ENCODE measurements around the gene ZNF410. TPM values are rescaled to one million over a fixed set of nuclear protein-coding genes. Genes with fewer than 3 reads are reported as not detected.
"Not testable (repeated sequence)": the region's sequence is repeated elsewhere in the genome, so short reads cannot be mapped to it uniquely, and the experiment has no call there.

The ZNF410 gene
- total RNA-seq, 1 experiment from 2014 or later, result 69.4 TPM

DNA sequence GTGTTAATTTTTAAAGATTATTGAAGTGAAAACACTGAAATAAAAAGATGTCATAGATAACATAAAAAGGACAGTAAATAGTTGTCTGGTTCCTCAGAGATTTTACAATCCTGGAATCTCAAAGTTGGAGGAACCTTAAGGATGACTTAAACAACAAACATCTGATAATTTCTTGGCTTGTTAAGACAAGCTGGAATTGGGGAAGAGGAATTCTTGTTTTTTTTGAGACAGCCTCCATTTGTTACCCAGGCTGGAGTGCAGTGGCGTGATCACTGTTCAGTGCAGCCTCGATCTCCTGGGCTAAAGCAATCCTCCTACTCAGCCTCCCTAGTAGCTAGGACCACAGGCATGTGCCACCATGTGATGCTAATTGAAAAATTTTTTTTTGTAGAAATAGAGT lies 2.3 kb downstream of the ZNF410 start:
- ChIA-PET CTCF (no interaction called here), POLR2A (ENCODE audit: low non-redundant PET) (no interaction called here)
- Histone ChIP-seq H3K4me3 (ENCODE audit: low read depth, low read length, poor library complexity, severe bottlenecking) (no peak overlapping the region), H3K27ac (ENCODE audit: low read depth, low read length, poor library complexity, severe bottlenecking) (no peak overlapping the region), H3K4me1 (ENCODE audit: insufficient read depth, low read length, poor library complexity, severe bottlenecking) (peaks cover 6% of the 10 kb centered on the region), H3K9me3 (ENCODE audit: low read depth, low read length, poor library complexity, severe bottlenecking) (no peaks in the 10 kb centered on the region), H3K27me3 (replicated peaks; ENCODE audit: insufficient read depth, low read depth, low read length, poor library complexity) (no peaks in the 10 kb centered on the region), H3K36me3 (ENCODE audit: insufficient read depth, low read length, poor library complexity, severe bottlenecking) (peaks cover 12% of the 10 kb centered on the region)
- no TSS peak for BruUV-seq (replicated peaks)
- TF ChIP-seq EZH2 (IDR thresholded peaks at IDR 0.05; ENCODE audit: borderline replicate concordance, low read depth, low read length, poor library complexity, severe bottlenecking), result no peak
- TF ChIP-seq, protein P1, sequence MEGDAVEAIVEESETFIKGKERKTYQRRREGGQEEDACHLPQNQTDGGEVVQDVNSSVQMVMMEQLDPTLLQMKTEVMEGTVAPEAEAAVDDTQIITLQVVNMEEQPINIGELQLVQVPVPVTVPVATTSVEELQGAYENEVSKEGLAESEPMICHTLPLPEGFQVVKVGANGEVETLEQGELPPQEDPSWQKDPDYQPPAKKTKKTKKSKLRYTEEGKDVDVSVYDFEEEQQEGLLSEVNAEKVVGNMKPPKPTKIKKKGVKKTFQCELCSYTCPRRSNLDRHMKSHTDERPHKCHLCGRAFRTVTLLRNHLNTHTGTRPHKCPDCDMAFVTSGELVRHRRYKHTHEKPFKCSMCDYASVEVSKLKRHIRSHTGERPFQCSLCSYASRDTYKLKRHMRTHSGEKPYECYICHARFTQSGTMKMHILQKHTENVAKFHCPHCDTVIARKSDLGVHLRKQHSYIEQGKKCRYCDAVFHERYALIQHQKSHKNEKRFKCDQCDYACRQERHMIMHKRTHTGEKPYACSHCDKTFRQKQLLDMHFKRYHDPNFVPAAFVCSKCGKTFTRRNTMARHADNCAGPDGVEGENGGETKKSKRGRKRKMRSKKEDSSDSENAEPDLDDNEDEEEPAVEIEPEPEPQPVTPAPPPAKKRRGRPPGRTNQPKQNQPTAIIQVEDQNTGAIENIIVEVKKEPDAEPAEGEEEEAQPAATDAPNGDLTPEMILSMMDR (conservative IDR thresholded peaks at IDR 0.05; ENCODE audit: low read depth, low read length), result no peak
- DNase-seq (ENCODE audit: low spot score), result no peak
- intact Hi-C loops (cut with micrococcal nuclease; ENCODE audit: unreplicated experiment), result no loop called here

DNA sequence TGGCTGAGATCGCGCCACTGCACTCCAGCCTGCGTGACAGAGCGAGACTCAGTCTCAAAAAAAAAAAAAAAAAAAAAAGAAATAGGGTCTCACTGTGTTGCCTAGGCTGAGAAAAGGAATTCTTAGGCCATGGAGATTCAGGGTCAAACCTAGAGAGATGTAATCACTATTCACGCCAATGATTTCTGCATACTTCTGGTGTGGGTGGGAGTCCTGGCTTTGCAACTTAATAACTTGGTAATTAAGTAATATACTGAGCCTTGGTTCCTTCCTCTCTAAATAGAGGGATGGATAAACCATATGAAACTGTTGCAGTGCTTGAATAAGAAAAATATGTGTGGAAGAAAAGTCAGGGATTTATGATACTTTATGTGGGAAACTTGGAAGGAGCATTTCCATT lies 2.7 kb downstream of the ZNF410 start:
- no peak overlapping the region for H3K27ac ChIP-seq (ENCODE audit: low read depth, low read length, poor library complexity, severe bottlenecking)
- no peaks in the 10 kb centered on the region for H3K9me3 ChIP-seq (ENCODE audit: low read depth, low read length, poor library complexity, severe bottlenecking)
- peaks cover 6% of the 10 kb centered on the region for H3K4me1 ChIP-seq (ENCODE audit: insufficient read depth, low read length, poor library complexity, severe bottlenecking)
- intact Hi-C loops (cut with micrococcal nuclease; ENCODE audit: unreplicated experiment), result no loop called here
- no peak for TF ChIP-seq EZH2 (IDR thresholded peaks at IDR 0.05; ENCODE audit: borderline replicate concordance, low read depth, low read length, poor library complexity, severe bottlenecking)
- TF ChIP-seq, protein P1 (conservative IDR thresholded peaks at IDR 0.05; ENCODE audit: low read depth, low read length), result no peak
- peaks cover 16% of the 10 kb centered on the region for H3K36me3 ChIP-seq (ENCODE audit: insufficient read depth, low read length, poor library complexity, severe bottlenecking)
- ChIA-PET POLR2A (ENCODE audit: low non-redundant PET) (no interaction called here), CTCF (no interaction called here)
- H3K27me3 ChIP-seq (replicated peaks; ENCODE audit: insufficient read depth, low read depth, low read length, poor library complexity), result no peaks in the 10 kb centered on the region
- DNase-seq (ENCODE audit: low spot score), result no peak
- BruUV-seq (replicated peaks), result no TSS peak
- H3K4me3 ChIP-seq (ENCODE audit: low read depth, low read length, poor library complexity, severe bottlenecking), result no peak overlapping the region

DNA sequence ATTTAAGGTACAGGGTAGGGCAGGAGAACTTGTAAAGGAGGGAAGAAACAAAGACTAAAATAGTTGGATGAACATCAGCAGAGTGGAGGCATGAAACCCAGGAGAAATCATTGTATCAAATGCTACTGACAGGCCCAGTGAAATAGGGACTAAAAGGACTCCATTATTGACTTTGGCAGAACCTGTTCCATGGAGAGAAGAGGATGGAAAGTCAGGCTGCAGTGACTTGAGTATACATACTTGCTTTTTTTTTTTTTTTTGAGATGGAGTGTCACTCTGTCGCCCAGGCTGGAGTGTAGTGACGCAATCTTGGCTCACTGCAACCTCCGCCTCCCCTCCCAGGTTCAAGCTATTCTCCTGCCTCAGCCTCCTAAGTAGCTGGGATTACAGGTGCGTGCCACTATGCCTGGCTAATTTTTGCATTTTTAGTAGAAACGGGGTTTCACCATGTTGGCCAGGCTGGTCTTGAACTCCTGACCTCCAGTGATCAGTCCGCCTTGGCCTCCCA lies 7.6 kb downstream of the ZNF410 start:
- H3K4me3 ChIP-seq (ENCODE audit: low read depth, low read length, poor library complexity, severe bottlenecking); H3K27ac ChIP-seq (ENCODE audit: low read depth, low read length, poor library complexity, severe bottlenecking); H3K9me3 ChIP-seq (ENCODE audit: low read depth, low read length, poor library complexity, severe bottlenecking); BruUV-seq (replicated peaks); DNase-seq (ENCODE audit: low spot score); H3K27me3 ChIP-seq (replicated peaks; ENCODE audit: insufficient read depth, low read depth, low read length, poor library complexity); H3K4me1 ChIP-seq (ENCODE audit: insufficient read depth, low read length, poor library complexity, severe bottlenecking); POLR2A ChIA-PET (ENCODE audit: low non-redundant PET); intact Hi-C loops (cut with micrococcal nuclease; ENCODE audit: unreplicated experiment): not testable (repeated sequence)
- peaks cover 62% of the 10 kb centered on the region for H3K36me3 ChIP-seq (ENCODE audit: insufficient read depth, low read length, poor library complexity, severe bottlenecking)
- CTCF ChIA-PET, result interaction anchor here (0.6 kb wide), 1 partner anchor 385 kb away, joined by 3 read pairs; no protein-coding TSS in a partner anchor

DNA sequence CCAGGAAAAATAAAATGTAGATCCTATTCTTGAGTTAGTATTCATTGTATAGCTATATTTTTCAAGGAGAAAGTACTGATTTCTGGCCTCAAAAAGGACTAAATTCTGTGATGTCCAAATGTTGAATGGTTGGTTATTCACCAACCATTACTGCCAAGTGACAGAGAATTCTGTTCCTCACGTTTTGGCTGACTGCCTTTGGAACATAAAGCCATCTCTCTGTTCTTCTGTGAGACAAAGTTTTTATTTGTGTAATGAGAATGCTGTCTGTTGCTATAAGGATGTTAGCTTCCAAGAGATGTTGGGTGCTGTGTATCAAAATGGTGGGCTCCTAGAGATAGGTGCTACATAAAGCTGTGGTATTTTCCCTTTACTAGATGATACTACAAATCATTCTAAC lies 9.3 kb downstream of the ZNF410 start:
- no peak overlapping the region for H3K4me3 ChIP-seq (ENCODE audit: low read depth, low read length, poor library complexity, severe bottlenecking)
- H3K36me3 ChIP-seq (ENCODE audit: insufficient read depth, low read length, poor library complexity, severe bottlenecking), result peaks cover 71% of the 10 kb centered on the region
- H3K4me1 ChIP-seq (ENCODE audit: insufficient read depth, low read length, poor library complexity, severe bottlenecking), result no peaks in the 10 kb centered on the region
- no peak overlapping the region for H3K27ac ChIP-seq (ENCODE audit: low read depth, low read length, poor library complexity, severe bottlenecking)
- TF ChIP-seq, protein P1 (conservative IDR thresholded peaks at IDR 0.05; ENCODE audit: low read depth, low read length), result no peak
- TF ChIP-seq EZH2 (IDR thresholded peaks at IDR 0.05; ENCODE audit: borderline replicate concordance, low read depth, low read length, poor library complexity, severe bottlenecking), result no peak
- CTCF ChIA-PET, result no interaction called here
- H3K9me3 ChIP-seq (ENCODE audit: low read depth, low read length, poor library complexity, severe bottlenecking), result no peaks in the 10 kb centered on the region
- POLR2A ChIA-PET (ENCODE audit: low non-redundant PET), result no interaction called here
- no TSS peak for BruUV-seq (replicated peaks)
- H3K27me3 ChIP-seq (replicated peaks; ENCODE audit: insufficient read depth, low read depth, low read length, poor library complexity), result no peaks in the 10 kb centered on the region
- no peak for DNase-seq (ENCODE audit: low spot score)
- intact Hi-C loops (cut with micrococcal nuclease; ENCODE audit: unreplicated experiment), result no loop called here

Measured in A673 (cell line).